ENCODE results near the gene ANO3.
"Not testable (repeated sequence)": the region's sequence is repeated elsewhere in the genome, so short reads cannot be mapped to it uniquely, and the experiment has no call there.

ANO3 gene

GRCh38 chr11:26573896-26574295 lies 242.0 kb downstream of the ANO3 start:
- DNase-seq (ENCODE audit: low read depth in 2 of 2): no peak

- no peak for DNase-seq (ENCODE audit: low read depth in 2 of 2)
Observed at GRCh38 chr11:26575946-26576345, 244.0 kb downstream of the ANO3 start.

GRCh38 chr11:26578998-26579661 lies 247.2 kb downstream of the ANO3 start:
- no peak for DNase-seq (ENCODE audit: low read depth in 2 of 2)

GRCh38 chr11:26579683-26580082 lies 247.8 kb downstream of the ANO3 start:
- DNase-seq (ENCODE audit: low read depth in 2 of 2): no peak

- no peak for DNase-seq (ENCODE audit: low read depth in 2 of 2)
Observed at GRCh38 chr11:26580929-26581328, 249.0 kb downstream of the ANO3 start.

- no peak for DNase-seq (ENCODE audit: low read depth in 2 of 2)
Observed at GRCh38 chr11:26583550-26583949, 251.6 kb downstream of the ANO3 start.

GRCh38 chr11:26584818-26585217 lies 252.9 kb downstream of the ANO3 start:
- DNase-seq (ENCODE audit: low read depth in 2 of 2): no peak

GRCh38 chr11:26587073-26587472 lies 255.1 kb downstream of the ANO3 start:
- DNase-seq (ENCODE audit: low read depth in 2 of 2): no peak

- DNase-seq (ENCODE audit: low read depth in 2 of 2): no peak
Observed at GRCh38 chr11:26593691-26594090, 261.8 kb downstream of the ANO3 start.

GRCh38 chr11:26595207-26595865 lies 263.4 kb downstream of the ANO3 start:
- not testable (repeated sequence) for DNase-seq (ENCODE audit: low read depth in 2 of 2)

- DNase-seq (ENCODE audit: low read depth in 2 of 2): not testable (repeated sequence)
Observed at GRCh38 chr11:26597049-26597689, 265.2 kb downstream of the ANO3 start.

- no peak for DNase-seq (ENCODE audit: low read depth in 2 of 2)
Observed at GRCh38 chr11:26597899-26598298, 266.0 kb downstream of the ANO3 start.

- no peak for DNase-seq (ENCODE audit: low read depth in 2 of 2)
Observed at GRCh38 chr11:26599425-26599824, 267.5 kb downstream of the ANO3 start.

- no peak for DNase-seq (ENCODE audit: low read depth in 2 of 2)
Observed at GRCh38 chr11:26599876-26600434, 268.0 kb downstream of the ANO3 start.

- DNase-seq (ENCODE audit: low read depth in 2 of 2): no peak
Observed at GRCh38 chr11:26607725-26608506, 276.0 kb downstream of the ANO3 start.

GRCh38 chr11:26608507-26609146 lies 276.7 kb downstream of the ANO3 start:
- no peak for DNase-seq (ENCODE audit: low read depth in 2 of 2)

GRCh38 chr11:26613759-26614158 lies 281.8 kb downstream of the ANO3 start:
- no peak for DNase-seq (ENCODE audit: low read depth in 2 of 2)

GRCh38 chr11:26618441-26618840 lies 286.5 kb downstream of the ANO3 start:
- no peak for DNase-seq (ENCODE audit: low read depth in 2 of 2)

- DNase-seq (ENCODE audit: low read depth in 2 of 2): no peak
Observed at GRCh38 chr11:26620282-26621045, 288.5 kb downstream of the ANO3 start.

- no peak for DNase-seq (ENCODE audit: low read depth in 2 of 2)
Observed at GRCh38 chr11:26621132-26621531, 289.2 kb downstream of the ANO3 start.

- no peak for DNase-seq (ENCODE audit: low read depth in 2 of 2)
Observed at GRCh38 chr11:26622181-26622580, 290.3 kb downstream of the ANO3 start.
